HepG2 (cell line): ENCODE results near the gene CD7. TPM values are rescaled to one million over a fixed set of nuclear protein-coding genes. Genes with fewer than 3 reads are reported as not detected.

Experiments
- ARHGAP35 ChIP-seq: sonication (generic); formaldehyde crosslinking; IDR thresholded peaks from 2 replicates; pipeline ENCODE4 v1.9.0; 2022; ENCODE audit warnings: mild to moderate bottlenecking, inconsistent platforms, moderate library complexity, missing genetic modification reagents, borderline replicate concordance
- ELK4 ChIP-seq: sonication (generic); formaldehyde crosslinking; IDR thresholded peaks from 2 replicates; pipeline ENCODE4 v1.9.0; 2021; ENCODE audit warnings: missing genetic modification reagents, borderline replicate concordance
- KDM2A ChIP-seq: sonication (generic); formaldehyde crosslinking; IDR thresholded peaks from 2 replicates; pipeline ENCODE4 v1.4.0; 2020; ENCODE audit warnings: low read depth, missing genetic modification reagents, borderline replicate concordance
- MBNL3 ChIP-seq: fragments of 250-450 bp; sonication (Bioruptor Pico); conservative IDR thresholded peaks from 2 replicates; pipeline ENCODE4 v1.8.0; 2022; ENCODE audit warnings: mild to moderate bottlenecking, inconsistent platforms
- MEIS1 ChIP-seq: sonication (generic); formaldehyde crosslinking; IDR thresholded peaks from 2 replicates; pipeline ENCODE4 v1.9.0; 2021; ENCODE audit warnings: mild to moderate bottlenecking, missing genetic modification reagents, moderate library complexity, borderline replicate concordance
- NCOR1 ChIP-seq: fragments of 200-600 bp; sonication (generic); IDR thresholded peaks from 2 replicates; pipeline ENCODE4 v1.7.0; 2017; ENCODE audit warnings: antibody characterized with exemption, low read length, borderline replicate concordance
- NR0B2 ChIP-seq: sonication (generic); formaldehyde crosslinking; IDR thresholded peaks from 2 replicates; pipeline ENCODE4 v1.4.0; 2020; ENCODE audit warnings: mild to moderate bottlenecking, missing genetic modification reagents
- TCF7 ChIP-seq: sonication (generic); IDR thresholded peaks from 2 replicates; pipeline ENCODE4 v1.6.1; 2016; ENCODE audit warnings: antibody characterized with exemption, low read depth
- ZHX2 ChIP-seq, 2 experiments: sonication (generic) in 1 of 2; formaldehyde crosslinking in 1 of 2; IDR thresholded peaks; 2 replicates each; pipeline versions ENCODE4 v1.6.1 to v1.9.0; 2014 to 2022; ENCODE audit warnings: antibody characterized with exemption in 1 of 2, borderline replicate concordance in 1 of 2, inconsistent platforms in 1 of 2, low read depth in 1 of 2, missing genetic modification reagents in 1 of 2
- ZNF329 ChIP-seq: sonication (generic); formaldehyde crosslinking; IDR thresholded peaks from 2 replicates; pipeline ENCODE4 v1.9.0; 2021; ENCODE audit warnings: low read depth, mild to moderate bottlenecking, missing genetic modification reagents
- ZNF609 ChIP-seq: sonication (generic); formaldehyde crosslinking; IDR thresholded peaks from 2 replicates; pipeline ENCODE4 v1.4.0; 2020; ENCODE audit warnings: mild to moderate bottlenecking, missing genetic modification reagents, borderline replicate concordance
- polyA plus RNA-seq, 8 experiments: library from polyadenylated mRNA; depleted of rRNA in 3 of 8; stranded (reverse) in 7 of 8; unstranded in 1 of 8; fragments of >200 nt; fragmentation: Illumina TruSeq in 4 of 8; extraction: Trizol in 4 of 8; gene quantifications; 2 replicates each; pipeline versions ENCODE4 v1.2.1 to v1.2.3, GENCODE V29; 2011 to 2016; ENCODE audit warnings: low read depth in 4 of 8, missing spikeins in 1 of 8, mixed read lengths in 1 of 8; ENCODE audit not compliant: insufficient read depth in 1 of 8
- total RNA-seq, 5 experiments: library from RNA; depleted of rRNA; stranded (reverse); fragments of >200 nt; fragmentation: Illumina TruSeq; extraction: Trizol; gene quantifications; 2 replicates each; pipeline ENCODE4 v1.2.3, GENCODE V29; 2016; ENCODE audit warnings: low read depth in 1 of 5

Gene CD7
- total and polyA plus RNA-seq, 2 of the 13 experiments (the other 11 are each of a cell fraction or from before 2014, with no cell fraction given), result 67.6 to 76.4 TPM

- TF ChIP-seq ZNF609 (CRISPR knock-in tag), result no peak
- TF ChIP-seq MEIS1 (CRISPR knock-in tag), result no peak
- TF ChIP-seq ZHX2 (IDR thresholded peaks at IDR 0.05; ENCODE audit: low read depth), result no peak
- TF ChIP-seq ZHX2 (CRISPR knock-in tag; IDR thresholded peaks at IDR 0.05; ENCODE audit: borderline replicate concordance), result no peak
- TF ChIP-seq KDM2A, result no peak
- TF ChIP-seq ELK4 (CRISPR knock-in tag), result no peak
- TF ChIP-seq NCOR1, result no peak
- no peak for TF ChIP-seq ZNF329
- TF ChIP-seq MBNL3, result no peak
- TF ChIP-seq TCF7, result no peak
- TF ChIP-seq NR0B2 (CRISPR knock-in tag), result no peak
- TF ChIP-seq ARHGAP35 (CRISPR knock-in tag), result no peak
These were observed 28.0 kb upstream of the CD7 start (continued) for GRCh38 chr17:82345151-82345976.
